Islet of Langerhans (tissue), 1 donor: ENCODE results near the gene GFPT1.
"Not testable (repeated sequence)": the region's sequence is repeated elsewhere in the genome, so short reads cannot be mapped to it uniquely, and the experiment has no call there.

Source experiments
- FAIRE-seq: peaks from one replicate; lab custom pipeline; 2011; peaks lifted over from hg19 to GRCh38; lab: Jason Lieb, UNC

GFPT1 gene

GRCh38 chr2:69383176-69383812 is 3.7 kb downstream of the GFPT1 start:
- FAIRE-seq = no peak

GRCh38 chr2:69382547-69382946 is 4.5 kb downstream of the GFPT1 start:
- FAIRE-seq = no peak

GRCh38 chr2:69381337-69381737 is 5.7 kb downstream of the GFPT1 start:
- no peak for FAIRE-seq

- FAIRE-seq = no peak
These were observed 6.7 kb downstream of the GFPT1 start for GRCh38 chr2:69380072-69380917.

- no peak for FAIRE-seq
These were observed 10.6 kb downstream of the GFPT1 start for GRCh38 chr2:69376403-69376802.

- FAIRE-seq = no peak
These were observed 11.3 kb downstream of the GFPT1 start for GRCh38 chr2:69375494-69376353.

- no peak for FAIRE-seq
These were observed 14.3 kb downstream of the GFPT1 start for GRCh38 chr2:69372767-69373166.

GRCh38 chr2:69369802-69370201 is 17.2 kb downstream of the GFPT1 start:
- FAIRE-seq = no peak

- no peak for FAIRE-seq
These were observed 18.4 kb downstream of the GFPT1 start for GRCh38 chr2:69368588-69368987.

- FAIRE-seq = no peak
These were observed 27.7 kb downstream of the GFPT1 start for GRCh38 chr2:69359371-69359770.

GRCh38 chr2:69358914-69359313 is 28.1 kb downstream of the GFPT1 start:
- no peak for FAIRE-seq

GRCh38 chr2:69356471-69356870 is 30.6 kb downstream of the GFPT1 start:
- FAIRE-seq = no peak

- FAIRE-seq = not testable (repeated sequence)
These were observed 32.1 kb downstream of the GFPT1 start for GRCh38 chr2:69354976-69355375.

GRCh38 chr2:69353360-69353759 is 33.7 kb downstream of the GFPT1 start:
- no peak for FAIRE-seq

GRCh38 chr2:69348781-69349180 is 38.2 kb downstream of the GFPT1 start:
- no peak for FAIRE-seq

GRCh38 chr2:69345434-69345833 is 41.6 kb downstream of the GFPT1 start:
- FAIRE-seq = no peak

- no peak for FAIRE-seq
These were observed 42.7 kb downstream of the GFPT1 start for GRCh38 chr2:69344305-69344704.

- no peak for FAIRE-seq
These were observed 46.8 kb downstream of the GFPT1 start for GRCh38 chr2:69340101-69340775.

GRCh38 chr2:69335311-69335710 is 51.7 kb downstream of the GFPT1 start:
- no peak for FAIRE-seq

- FAIRE-seq = no peak
These were observed 53.7 kb downstream of the GFPT1 start for GRCh38 chr2:69333352-69333751.

- FAIRE-seq = no peak
These were observed 56.2 kb downstream of the GFPT1 start for GRCh38 chr2:69330781-69331180.

- FAIRE-seq = no peak
These were observed 64.4 kb downstream of the GFPT1 start for GRCh38 chr2:69322631-69323030.
